Embryonic facial prominence (tissue), 1 donor: Measurements from ENCODE around the gene PAGE5.

Experiments
- DNase-seq: peaks from one replicate; pipeline ENCODE4 v3.0.0-alpha.2; 2016; ENCODE audit errors: extremely low spot score

Gene PAGE5, protein sequence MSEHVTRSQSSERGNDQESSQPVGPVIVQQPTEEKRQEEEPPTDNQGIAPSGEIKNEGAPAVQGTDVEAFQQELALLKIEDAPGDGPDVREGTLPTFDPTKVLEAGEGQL

DNA sequence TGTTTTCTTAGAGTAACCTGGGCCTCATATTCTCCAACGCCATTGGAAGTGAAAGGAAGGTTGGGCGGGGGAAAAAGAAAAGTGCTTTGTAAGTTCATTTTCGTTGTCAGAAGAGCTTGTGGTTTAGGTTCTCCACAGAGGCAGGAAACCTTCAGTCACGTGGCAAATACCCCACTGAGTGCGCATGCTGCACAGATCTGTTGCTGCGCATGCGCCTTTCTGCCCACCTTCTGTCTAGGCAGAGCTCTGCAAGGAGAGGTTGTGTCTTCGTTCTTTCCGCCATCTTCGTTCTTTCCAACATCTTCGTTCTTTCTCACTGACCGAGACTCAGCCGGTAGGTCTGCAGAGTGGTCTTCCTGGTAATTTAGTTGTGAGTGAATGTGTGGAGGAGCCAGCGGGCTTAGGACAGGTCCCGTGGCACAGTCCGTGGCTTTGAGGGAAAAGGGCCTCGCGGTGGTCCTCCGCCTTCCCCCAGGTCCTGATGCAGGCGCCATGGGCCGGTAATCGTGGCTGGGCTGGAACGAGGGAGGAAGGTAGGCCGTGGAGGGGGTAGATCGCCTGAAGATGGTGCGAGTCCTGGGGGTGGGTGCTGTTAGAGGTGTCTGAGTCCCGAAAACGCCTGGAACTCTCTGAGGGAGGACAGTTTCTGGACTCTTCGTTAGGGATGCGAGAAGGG is at the start of gene PAGE5:
Gene PAGE5, plus strand, starts transcription at position 228 of the 676 bp plus-strand sequence. CDS start 1,037 bp downstream, outside the sequence.
- no peak for DNase-seq

DNA sequence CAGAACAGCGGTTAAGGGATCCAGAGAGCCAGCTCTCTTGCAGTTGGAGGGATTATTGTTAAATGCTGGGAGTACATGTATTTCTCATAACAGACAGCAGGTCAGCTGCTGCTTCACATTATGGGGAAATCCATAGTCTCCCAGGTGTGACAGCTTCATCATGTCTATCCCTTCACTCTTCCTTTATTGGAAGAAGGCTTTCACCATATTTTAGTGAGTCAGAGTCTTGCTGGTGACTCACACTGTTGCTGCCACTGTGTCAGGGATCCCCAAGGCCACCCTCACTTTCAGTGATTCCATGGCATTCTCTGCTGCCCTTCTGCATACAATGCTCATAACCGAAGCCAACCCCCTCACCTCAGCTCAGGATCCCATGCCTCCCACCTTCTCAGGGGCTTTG is 32.9 kb upstream of the PAGE5 start:
- no peak for DNase-seq

- no peak for DNase-seq
Measured at GRCh38 chrX:55196688-55197087, 23.5 kb upstream of the PAGE5 start.

DNA sequence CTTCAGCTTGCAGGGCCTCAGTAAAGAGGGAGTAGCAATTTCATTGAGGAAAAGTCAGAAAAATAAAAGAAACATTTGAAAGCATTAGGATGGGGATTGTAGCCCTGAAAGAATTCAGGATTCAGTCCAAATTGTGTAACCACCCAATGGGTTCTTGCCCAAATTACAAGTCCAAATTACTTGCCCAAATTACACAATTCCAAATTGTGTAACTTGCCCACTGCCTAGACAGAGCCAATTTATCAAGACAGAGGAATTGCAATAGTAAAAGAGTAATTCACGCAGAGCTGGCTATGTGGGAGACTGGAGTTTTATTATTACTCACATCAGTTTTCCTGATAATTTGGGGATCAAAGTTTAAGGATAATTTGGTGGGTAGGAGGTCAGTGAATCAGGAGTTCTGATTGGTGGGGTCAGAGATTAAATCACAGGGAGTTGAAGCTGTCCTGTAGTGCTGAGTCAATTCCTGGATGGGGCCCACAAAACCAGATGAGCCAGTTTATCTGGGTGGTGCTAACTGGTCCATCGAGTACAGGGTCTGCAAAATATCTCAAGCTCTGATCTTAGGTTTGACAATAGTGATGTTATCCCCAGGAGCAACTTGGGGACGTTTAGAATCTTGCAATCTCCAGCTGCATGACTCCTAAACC is 18.1 kb upstream of the PAGE5 start:
- DNase-seq, result no peak

DNA sequence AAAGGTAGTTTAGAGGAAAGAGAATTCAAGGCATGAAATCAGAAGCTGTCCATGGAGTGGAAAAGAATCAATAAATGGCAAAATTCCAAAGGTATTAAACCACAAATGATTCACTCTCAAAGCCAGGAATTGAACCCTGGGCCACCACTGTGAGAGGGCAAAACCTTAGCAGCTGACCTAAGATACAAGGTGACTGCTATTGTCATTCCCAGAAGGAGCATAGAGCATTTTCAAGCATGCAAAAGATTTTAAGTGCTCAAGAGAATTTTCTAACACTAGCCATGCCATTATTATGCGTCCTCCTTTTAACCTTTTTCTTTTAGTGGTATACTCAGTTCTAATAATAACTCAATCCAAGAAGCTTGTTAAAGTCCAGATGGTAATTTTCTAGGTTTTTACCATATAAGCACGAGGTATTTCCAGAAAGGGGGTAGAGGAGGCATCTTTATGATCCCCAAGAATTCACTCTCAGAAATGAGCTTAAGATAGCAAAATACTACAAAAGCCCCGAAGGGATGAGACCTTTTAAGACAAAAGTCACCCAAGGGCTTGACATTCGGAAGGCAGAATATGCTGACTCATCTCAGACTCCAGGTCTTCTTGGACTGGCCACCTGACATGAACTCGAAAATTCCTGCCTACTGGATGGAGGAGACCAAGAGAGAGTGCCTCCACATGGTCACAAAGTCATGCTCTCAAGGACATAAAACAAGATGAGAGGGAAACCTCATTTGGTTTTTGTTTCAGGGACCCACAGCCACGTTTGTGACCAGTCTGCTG is 13.8 kb upstream of the PAGE5 start:
- DNase-seq, result no peak

GRCh38 chrX:55210931-55211677 is 9.0 kb upstream of the PAGE5 start:
- no peak for DNase-seq

GRCh38 chrX:55213381-55213780 is 6.8 kb upstream of the PAGE5 start:
- no peak for DNase-seq

- DNase-seq, result no peak
Measured at GRCh38 chrX:55240788-55241340, 20.7 kb downstream of the PAGE5 start.

DNA sequence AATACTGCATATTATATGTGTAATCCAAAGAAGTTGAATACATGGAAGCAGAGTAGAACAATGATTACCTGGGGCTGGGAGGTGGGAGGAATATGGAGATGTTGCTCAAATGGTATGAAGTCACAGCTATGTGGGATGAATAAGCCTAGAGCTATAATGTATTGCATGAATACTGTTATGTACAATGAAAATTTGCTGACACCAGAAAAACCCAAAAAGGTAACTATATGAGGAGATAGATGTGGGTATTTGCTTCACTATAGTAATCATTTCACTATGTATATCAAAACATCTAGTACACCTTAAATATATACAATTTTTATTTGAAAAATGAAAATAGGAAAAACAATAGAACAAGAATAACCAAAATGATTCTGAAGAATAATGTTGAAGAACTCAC is 33.4 kb downstream of the PAGE5 start:
- no peak for DNase-seq

- DNase-seq, result no peak
Measured at GRCh38 chrX:55260806-55261205, 40.7 kb downstream of the PAGE5 start.

DNA sequence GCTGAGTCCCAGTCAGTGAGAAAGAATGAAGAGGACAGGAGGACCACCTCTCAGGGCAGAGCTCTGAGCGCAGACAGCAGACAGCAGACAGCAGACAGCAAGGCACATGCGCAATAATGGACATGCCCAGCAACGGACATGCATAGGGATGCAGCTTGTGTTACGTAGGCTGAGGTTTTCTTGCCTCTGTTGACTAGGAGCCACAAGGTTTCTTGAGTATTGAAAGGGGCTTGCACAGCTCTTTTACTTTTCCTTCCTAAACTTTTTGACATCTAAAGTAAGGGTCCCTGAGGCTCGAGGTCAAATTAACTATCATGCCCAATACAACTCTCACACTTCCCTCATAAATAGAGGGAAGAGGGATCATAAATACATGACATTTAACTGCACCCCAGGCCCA is 44.7 kb downstream of the PAGE5 start, which contains the start of gene PAGE3:
Gene PAGE3, minus strand, starts transcription at position 101 of the 400 bp plus-strand sequence. CDS start 1,013 bp downstream, outside the sequence.
- no peak for DNase-seq
